HG03469 (cell line): ENCODE results near the gene BATF3.

ENCODE experiments used
- ATAC-seq: cut with Tn5 transposase; IDR thresholded peaks from one replicate; pipeline ENCODE4 v1.9.1; 2021; ENCODE audit warnings: mild to moderate bottlenecking, moderate library complexity, moderate number of reproducible peaks; ENCODE audit not compliant: unreplicated experiment

BATF3 gene

DNA sequence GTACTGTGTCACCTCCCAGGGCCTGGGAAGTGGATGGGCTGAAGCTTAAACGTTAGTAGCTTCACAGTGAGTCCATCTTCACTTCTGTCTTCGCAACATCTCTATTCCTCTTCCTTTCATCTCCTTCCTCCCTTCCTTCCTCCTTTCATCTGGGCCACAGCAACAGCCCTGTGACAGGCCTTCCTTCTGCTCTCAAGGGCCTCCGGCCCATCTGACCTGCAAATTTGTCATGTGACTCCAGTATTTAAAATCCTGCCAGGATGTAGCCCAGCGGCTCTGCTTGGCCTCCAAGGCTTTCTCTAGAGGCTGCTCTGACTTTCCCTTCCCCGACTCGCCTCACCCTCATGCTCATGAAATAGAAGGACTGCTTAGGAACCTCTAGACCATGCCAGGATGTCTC lies 10.9 kb upstream of the BATF3 start:
- no peak for ATAC-seq

DNA sequence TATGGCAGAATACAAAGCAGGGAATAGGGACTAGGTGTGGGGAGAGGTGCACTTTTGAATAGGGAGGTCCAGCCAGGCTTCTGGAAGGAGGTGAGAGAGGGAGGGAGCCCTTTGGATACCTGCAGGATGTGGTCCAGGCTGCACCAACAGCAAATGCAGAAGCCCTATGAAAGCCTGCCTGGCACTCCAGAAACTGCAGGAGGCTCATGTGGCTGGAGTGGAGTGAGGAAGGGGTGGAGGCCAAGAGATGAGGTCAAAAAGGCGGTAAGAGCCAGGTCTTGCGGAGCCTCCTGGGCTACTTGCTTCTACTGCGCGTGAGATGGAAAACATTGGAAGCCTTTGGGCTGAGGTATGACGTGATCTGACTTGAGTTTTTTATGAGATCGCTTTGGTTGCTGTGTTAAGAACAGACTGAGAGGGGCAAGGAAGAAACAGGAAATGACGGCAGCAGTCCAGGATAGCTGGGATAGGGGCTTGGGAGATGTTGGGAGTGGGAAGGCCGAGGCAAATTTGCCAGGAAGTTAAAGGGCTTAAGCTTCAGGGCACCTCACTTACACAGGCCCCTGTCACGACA lies 4.4 kb upstream of the BATF3 start:
- no peak for ATAC-seq

DNA sequence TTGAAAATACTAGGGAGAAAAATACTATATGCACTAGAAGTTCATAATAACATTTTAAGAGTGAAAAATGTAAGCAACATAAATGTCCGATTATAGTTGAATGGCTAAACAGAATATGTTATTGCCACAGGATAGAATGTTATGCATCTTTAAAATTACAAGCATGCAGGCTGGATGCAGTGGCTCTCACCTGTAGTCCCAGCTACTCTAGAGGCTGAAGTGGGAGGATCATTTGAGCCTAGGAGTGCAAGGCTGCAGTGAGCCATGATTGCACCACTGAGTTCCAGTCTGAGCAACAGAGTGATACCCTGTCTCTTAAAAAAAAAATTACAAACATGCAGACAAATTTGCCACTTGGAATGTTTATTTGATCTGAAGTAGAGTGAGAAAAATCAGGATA lies 3.0 kb upstream of the BATF3 start:
- no peak for ATAC-seq

DNA sequence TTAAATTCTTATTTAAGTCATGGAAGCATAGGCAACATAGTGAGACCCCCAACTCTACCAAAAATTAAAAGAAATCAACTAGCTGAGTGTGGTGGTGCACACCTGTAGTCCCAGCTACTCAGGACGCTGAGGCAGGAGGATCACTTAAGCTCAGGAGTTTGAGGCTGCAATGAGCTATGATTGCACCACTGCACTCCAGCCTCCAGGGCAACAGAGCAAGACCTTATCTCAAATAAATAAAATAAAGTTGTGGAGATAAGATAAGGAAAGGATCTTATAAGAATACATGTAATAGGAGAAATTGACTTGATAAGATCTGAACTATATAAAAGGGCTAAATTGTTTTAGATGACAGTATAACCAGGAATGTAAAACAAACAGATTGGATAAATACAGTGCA lies 2.3 kb upstream of the BATF3 start:
- ATAC-seq: no peak

DNA sequence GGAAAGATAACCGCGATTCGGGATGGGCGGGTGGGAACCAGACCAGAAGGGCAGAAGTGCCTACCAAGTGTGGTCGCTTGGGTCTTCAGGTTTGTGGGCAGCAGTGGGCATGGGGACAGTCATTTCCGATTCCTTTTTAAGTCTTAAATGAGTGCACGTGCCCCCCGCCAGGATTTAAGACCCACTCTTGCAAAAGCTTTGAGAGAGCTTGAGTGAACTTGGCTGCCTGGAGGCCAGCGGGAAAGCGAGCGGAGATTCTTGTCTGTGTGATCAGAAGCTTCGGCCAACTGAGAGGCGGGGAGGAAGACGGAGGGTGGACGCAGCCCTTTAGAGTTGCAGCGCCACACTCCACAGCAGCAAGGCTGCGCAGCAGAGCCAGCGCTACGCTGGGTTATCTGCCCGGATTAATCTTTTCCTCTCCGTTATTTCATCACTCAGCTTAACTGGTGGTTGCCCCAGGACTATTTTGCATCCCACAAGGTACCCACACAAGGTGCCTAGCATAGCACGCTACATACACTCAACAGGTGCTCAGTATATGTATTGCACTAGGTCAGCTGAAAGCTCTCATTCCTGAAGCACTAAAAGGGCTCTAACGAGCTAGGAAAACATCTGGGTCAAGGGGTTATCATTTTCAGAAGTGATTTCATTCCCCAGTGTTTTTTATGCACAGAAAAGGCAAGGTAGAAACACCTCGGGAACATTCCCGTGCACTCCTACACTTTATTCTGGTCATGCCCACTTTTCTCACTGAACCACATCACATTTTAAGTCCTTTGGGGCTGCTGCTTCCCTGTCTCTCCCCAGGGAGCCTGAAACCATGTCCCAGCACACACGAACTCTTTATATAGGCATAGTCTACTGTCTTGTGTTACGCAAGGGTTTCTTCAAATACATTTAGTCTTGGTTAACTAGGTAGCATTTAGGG lies 1.5 kb upstream of the BATF3 start:
- no peak for ATAC-seq

DNA sequence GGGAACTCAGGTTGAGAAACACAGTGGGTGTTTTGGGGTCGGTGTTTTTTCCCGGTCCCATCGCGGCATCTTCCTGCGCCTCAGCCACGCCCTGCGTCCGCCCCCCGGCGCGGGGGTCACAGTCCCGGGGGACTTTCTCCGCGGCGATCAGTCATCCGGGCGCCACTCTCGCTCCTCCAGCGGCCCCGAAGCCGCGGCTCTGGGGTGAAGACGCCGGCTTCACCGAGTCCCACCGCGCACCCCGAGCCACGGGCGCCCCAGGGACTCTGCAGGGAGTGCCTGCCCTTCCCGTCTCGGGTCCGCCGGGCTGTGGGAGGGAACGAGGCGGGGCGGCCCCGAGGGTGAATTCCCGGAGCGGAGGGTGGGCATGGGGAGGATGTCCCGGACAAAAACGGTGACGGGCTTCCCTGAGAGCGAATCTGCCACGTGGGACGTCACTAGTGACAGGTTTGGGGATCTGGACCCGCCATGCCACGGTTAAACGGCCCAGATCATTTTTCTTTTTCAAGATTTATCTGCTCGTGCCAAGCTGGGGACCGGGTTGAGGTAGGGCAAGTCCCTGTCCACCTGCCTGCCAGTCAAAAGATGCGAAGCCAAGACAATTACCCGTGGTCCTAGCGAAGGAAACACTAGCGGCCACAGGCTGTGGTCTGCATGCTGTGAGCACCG lies 717 bp upstream of the BATF3 start:
- no peak for ATAC-seq

DNA sequence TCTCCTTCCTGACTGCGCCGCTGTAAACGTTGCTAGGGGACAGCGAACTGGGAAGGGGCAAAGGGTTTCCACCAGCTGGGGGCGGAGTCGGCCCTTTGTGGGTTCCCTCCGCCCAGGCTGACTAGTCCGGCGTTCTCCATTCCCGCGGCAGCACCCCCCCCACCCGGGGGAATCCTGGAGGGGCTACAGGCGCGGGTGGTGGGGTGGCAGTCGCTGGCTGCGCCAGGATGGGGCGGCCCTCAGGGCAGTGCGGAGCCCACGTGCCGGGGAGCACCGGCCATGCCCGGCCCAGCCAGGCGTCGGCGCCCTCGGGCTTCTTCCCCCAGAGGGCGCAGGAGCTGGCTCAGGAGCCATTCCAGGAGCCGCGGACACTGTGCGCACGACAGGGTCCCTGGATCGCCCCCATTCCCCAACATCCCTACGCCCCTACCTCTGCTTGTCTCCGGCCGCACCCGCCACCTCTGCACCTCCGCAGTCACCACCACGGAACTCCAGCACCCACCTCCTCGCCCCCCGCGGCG lies 476 bp downstream of the BATF3 start:
- no peak for ATAC-seq

DNA sequence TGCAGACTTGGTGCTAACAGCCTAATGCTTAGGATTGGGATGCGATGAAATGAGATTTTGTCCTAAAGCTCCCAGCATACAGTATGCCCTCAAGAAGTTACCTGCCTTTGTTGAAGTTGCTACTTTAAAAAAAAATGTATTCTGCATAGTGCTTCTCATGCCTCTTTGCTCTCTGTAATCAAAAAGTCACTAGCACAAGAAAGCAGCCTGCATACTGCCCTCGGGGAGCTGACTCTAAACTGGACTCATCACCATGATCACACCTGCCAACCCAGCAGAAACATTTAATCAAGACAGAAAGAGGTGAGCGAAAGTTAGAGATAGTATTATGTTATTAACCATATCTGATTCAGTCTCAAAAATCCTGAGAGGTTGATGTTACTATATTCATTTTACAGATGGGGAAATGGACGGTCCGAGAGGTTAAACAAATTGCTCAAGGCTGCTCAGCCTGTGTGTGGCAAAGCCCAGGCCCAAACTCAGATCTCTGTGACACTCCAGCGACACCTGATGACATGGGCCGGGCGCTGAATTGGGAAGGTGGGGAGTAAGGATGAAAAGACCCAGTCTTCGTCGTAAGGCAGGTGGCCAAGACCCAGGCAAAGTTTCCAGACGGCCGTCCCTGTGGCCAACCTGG lies 1.1 kb downstream of the BATF3 start:
- no peak for ATAC-seq

DNA sequence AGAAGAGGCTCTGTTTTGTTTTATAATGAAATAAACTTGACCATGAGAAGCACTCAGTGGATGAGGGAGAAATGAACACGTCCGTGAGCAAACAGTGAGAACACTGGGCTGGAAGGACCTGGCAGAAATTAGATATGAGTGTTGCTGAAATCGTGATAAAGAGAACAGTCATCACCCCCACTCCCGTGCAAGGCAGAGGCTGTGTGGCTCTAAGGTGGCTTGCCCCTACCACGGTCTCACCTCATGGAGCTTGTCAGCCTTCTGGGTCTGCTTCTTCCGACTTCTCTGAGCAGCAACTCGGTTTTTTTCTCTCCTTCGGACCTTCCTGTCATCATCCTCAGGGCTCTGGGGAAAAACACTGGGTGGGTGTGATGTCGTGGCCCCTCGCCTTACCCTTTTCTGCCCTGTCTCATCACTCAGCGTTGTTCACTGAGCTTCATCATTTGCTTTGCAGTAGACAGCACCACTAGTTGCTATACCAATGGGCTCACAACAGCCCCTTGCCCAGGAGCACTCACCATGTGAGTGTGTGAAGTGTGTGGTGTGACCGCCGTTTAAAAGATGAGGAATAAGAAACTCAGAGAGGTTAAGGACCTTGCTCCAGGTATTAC lies 2.8 kb downstream of the BATF3 start:
- ATAC-seq: no peak

DNA sequence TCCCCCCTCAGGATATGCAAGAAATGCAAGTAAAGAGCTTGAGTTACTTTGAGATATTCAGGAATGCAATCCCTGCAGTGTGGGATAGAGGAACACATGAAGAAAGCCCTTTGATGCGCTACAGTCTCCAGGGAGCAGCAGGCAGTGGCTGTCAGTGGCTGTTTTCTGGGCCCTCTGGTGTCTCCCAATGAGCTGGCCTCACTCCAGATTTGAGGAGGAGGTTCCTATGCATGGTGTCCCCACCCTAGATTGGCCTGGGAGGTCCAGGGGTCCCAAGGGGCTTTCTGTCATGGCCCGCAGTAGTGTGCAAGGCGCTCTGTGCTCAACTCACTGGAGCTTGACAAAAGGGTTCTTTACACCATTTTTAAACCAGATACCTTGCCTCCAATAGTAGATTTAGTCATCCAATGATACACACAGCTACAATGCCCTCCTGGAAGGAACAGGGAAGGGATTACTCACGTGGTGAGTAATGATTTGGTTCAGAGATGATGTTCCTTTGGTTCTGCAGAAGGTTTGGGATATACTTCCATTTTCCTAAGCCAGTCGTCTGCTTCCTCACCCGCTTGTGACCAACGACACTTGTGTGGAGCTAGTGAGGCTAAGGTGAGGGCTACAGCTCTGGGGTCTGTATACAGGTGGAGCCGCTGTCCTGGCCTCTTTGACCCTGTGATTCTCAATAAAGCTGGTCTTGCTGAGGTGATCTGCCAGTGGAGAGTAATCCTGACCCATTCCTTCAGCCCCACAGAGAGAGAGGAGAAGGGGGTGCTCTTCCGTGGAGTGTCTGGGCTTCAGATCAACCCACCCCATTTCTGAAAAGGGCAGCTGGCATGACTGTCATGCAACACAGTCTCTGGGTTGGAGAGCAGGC lies 6.6 kb downstream of the BATF3 start:
- no peak for ATAC-seq

DNA sequence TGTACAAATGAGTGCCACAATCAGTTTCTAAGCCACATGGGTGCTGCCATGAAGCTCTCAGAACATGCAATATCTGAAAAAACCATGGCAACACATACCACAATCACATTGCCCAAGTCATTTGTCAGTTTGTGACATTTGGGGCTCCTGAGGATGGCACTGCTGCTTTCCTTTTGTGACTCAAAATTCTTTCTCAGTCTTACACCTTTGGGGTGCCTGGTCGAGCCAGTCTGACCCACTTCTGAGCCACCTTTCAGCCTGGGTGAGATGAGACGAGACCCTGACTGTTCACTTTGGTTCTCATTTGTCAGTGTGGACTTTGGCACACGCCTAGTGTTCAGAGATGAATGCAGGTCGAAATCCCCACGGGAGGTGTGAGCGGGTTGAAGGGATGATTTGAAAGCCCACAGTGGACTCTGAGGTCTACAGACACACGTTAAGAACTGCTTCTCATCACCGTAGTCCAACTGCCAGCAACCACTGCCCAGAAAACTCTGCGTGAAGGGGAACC lies 8.0 kb downstream of the BATF3 start:
- ATAC-seq: no peak

DNA sequence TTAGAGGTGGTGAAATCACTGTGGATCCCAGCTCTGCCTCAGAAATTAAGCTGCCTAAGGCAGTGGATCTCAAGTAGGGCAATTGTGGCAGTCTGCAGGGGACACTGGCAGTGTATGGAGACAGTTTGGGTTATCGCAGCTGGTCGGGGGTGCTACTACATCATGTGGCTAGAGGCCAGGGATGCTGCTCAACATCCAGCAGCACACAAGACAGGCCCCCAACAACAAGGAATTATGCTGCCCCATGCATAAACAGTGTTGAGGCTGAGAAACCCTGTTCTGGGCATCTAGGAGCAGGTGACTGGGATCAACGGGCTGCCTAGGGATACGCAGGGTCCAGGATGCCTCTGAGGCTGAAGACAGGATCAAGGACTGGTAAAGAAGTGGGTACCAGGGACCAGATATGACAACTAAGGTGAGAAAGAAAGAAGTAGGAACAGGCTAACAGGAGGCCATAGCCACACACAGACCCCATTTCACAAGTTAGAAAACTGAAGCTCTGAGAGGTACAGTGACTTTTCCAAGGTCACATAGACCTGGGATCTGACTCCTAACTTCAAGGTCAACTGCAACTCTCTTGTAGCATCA lies 8.7 kb downstream of the BATF3 start:
- ATAC-seq: no peak

DNA sequence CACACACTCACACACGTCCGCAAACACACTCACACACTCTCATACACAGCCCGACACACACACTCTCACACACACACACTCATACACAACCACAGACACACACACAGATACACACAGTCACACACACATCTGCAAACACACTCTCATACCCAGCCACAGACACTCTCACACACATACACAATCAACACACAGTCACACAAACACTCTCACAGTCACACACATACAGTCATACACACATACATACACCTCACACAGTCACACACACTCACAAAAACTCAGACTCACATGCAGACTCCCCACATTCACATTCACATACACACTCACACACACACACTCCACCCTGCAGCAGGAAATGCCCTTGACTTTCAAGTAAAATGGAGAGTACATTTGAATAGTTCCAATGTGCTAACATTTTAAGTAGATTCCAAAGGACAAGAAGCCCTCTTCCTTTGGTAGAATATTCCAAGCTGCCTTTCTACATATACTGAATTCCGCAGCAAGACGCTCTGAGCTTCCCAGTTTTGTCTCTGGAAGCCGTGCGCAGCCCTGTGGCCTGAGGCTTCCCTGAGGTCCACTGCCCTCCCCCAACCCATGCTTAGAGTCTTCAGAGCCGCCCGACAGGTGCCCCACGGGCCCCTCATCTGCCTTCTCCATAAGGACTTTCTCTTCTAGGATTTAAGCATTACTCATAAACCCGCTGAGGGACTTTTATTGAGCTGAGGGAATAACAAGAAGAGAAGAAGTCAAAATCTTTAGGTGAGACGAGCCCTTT lies 9.7 kb downstream of the BATF3 start:
- ATAC-seq: no peak

DNA sequence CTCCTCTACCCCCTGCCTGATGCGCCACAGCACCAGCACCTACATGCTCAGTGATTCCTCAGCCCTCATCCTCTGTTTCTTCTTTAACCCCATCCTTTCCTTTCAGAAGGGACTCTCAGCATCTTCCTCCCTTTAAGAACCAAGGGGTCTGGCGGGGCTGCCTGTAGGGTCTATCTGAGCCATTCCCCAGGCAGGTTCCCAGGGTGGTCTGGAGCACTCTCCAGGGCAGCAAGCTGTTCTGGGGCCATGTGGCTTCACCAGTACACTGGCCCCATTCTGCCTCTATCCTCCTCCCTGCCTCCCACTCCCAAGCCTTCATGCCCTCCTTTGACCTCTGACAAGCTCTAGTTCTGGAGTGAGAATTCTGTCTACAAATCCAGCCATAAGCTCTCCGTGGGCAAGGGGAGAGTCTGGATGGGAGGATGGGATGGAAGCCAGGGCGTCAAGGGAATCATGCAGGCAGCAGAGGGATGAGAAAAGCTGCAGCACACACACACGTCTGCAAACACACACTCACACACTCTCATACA lies 10.4 kb downstream of the BATF3 start:
- ATAC-seq: no peak

DNA sequence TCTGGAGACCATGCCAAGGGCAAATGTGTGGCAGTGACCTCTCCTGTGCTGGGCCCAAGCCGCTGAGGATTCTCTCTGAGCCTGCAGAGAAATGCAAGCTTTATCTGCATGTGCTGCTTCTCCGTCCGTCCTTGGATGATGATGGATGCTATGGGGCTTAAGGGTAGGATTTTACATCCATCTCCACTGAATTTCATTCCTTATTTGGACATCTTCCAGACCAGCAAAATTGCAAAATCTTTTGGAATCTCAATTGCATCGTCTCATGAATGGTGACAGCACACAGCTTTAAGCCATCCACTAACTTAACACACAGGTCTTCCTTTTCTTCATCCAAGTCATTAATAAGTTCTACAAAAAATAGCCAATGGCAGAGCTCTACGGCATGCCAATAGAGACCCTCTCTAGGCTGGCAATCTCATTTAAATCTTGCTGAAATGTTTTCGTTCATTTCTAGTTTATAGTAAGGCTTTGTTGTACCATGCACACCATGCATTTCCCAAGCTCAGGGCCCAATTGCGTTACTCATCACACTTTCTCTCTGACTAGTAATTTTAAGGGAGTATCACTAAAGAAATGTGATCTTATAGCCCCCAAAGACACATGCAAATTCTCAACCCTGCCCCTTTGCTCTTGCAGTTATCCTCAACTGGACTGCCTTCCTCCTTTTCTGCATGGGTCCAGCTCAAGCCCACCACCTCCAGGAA lies 11.1 kb downstream of the BATF3 start:
- no peak for ATAC-seq

DNA sequence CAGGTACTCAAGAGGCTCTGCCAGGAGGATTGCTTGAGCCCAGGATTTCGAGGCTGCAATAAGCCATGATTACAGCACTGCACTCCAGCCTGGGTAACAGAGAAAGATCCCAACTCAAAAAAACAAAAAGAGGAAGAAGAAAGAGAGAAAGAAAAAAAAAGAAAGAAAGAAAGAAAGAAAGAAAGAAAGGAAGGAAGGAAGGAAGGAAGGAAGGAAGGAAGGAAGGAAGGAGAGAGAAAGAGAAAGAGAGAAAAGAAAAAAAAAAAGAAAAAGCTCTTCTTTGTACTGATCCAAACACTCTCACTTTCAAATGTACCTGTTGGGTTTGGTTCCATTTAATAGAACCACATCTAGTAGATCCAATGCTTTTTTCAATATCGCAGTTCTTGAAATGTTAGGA lies 11.8 kb downstream of the BATF3 start:
- no peak for ATAC-seq

DNA sequence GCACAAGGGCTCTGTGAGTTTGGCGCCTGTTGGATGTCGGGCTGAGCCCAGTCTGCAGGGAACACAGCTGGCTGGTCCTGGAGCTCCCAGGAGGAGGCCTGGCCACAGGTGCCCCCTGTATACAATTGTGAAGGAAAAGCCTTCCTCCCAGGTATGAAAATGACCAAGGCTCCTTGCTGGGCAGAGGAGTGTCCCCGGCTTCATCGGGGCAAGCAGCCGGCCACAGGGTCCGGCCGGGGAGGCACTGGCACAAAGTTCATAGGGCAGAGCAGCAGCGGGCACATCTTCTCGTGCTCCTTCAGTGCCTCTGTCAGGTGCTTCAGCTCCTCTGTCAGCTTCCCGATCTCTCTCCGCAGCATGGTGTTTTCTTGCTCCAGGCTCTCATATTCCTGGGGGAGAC lies 13.0 kb downstream of the BATF3 start:
- no peak for ATAC-seq

DNA sequence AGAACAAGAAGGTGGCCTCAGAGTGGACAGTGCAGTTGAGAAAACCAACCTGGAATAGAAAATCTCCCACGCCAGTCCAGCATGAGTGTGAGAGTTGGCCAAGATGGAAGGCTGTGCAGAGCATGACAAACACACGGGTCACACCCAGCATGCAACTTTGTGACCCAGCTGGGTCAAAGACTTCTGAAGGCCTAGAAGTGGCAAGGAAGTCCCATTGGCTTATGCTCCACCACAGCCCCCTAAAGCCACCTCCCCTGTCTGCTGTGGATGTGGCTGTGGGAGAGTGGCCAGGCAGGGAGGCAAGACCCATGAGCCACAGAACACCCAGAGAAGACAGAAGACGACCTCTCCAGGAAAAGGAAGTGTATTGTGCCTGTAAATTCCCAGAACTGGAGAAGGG lies 13.6 kb downstream of the BATF3 start:
- ATAC-seq: no peak
